ENCODE data around the gene MED27. TPM values are rescaled to one million over a fixed set of nuclear protein-coding genes. Genes with fewer than 3 reads are reported as not detected.
A peak's percentile ranks its signal among the peaks of the same experiment; 100 is the strongest.

The MED27 gene
- total RNA-seq, 1 donor from 2014 or later = 28.3 TPM

GRCh38 chr9:131817073-131817472 is 262.6 kb downstream of the MED27 start:
- DNase-seq (ENCODE audit: low read depth) = no peak

- no peak for DNase-seq (ENCODE audit: low read depth)
These were observed 263.4 kb downstream of the MED27 start for GRCh38 chr9:131815970-131816873.

GRCh38 chr9:131814707-131815106 is 265.0 kb downstream of the MED27 start:
- DNase-seq (ENCODE audit: low read depth) = no peak

- no peak for DNase-seq (ENCODE audit: low read depth)
These were observed 266.6 kb downstream of the MED27 start for GRCh38 chr9:131813116-131813515.

- DNase-seq (ENCODE audit: low read depth) = no peak
These were observed 267.4 kb downstream of the MED27 start for GRCh38 chr9:131812116-131812790.

GRCh38 chr9:131811405-131811804 is 268.3 kb downstream of the MED27 start:
- no peak for DNase-seq (ENCODE audit: low read depth)

- peak; percentile 62 for DNase-seq (ENCODE audit: low read depth)
These were observed 269.1 kb downstream of the MED27 start for GRCh38 chr9:131810351-131811170.

Other genes starting within 250 kb of the MED27 start
- 2.0 and 4.5 TPM in 2 replicates for gene NTNG2, start 82.2 kb upstream of the MED27 start, total RNA-seq

All from myocyte (in vitro differentiated cells).